ENCODE measurements around the gene ATL2. TPM values are rescaled to one million over a fixed set of nuclear protein-coding genes. Genes with fewer than 3 reads are reported as not detected.

Gene ATL2
- total RNA-seq, 1 donor from 2014 or later, result 72.9 TPM

DNA sequence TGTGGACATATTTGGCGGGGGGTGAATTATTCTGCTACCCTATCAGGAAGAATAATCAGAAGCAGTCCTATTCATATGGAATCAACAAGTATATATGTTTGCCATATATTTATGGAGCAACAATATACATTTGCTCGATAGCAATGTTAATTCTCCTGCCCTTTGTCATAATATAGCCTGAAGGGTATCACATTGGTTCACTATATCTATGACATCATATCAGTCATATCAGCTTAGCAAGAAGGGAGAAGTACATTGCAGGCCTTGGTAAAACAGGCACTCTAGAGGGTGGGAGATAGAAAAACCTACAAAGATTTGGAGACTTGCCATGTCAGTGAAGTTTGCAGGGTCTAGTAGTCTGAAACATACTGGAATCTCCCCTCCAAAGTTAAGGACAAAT lies 128.4 kb downstream of the ATL2 start:
- Mint-ChIP-seq H3K27ac (ENCODE audit: unreplicated experiment) (no peak overlapping the region), H3K36me3 (ENCODE audit: low read depth) (no peaks in the 10 kb centered on the region), H3K4me3 (no peak overlapping the region), H3K27me3 (ENCODE audit: low read depth) (no peaks in the 10 kb centered on the region), H3K9me3 (peaks cover 4% of the 10 kb centered on the region), H3K4me1 (peaks cover 5% of the 10 kb centered on the region)
- no peak for DNase-seq (ENCODE audit: low read depth, low spot score)
- TF ChIP-seq, protein P1, sequence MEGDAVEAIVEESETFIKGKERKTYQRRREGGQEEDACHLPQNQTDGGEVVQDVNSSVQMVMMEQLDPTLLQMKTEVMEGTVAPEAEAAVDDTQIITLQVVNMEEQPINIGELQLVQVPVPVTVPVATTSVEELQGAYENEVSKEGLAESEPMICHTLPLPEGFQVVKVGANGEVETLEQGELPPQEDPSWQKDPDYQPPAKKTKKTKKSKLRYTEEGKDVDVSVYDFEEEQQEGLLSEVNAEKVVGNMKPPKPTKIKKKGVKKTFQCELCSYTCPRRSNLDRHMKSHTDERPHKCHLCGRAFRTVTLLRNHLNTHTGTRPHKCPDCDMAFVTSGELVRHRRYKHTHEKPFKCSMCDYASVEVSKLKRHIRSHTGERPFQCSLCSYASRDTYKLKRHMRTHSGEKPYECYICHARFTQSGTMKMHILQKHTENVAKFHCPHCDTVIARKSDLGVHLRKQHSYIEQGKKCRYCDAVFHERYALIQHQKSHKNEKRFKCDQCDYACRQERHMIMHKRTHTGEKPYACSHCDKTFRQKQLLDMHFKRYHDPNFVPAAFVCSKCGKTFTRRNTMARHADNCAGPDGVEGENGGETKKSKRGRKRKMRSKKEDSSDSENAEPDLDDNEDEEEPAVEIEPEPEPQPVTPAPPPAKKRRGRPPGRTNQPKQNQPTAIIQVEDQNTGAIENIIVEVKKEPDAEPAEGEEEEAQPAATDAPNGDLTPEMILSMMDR (conservative IDR thresholded peaks at IDR 0.05), result no peak

DNA sequence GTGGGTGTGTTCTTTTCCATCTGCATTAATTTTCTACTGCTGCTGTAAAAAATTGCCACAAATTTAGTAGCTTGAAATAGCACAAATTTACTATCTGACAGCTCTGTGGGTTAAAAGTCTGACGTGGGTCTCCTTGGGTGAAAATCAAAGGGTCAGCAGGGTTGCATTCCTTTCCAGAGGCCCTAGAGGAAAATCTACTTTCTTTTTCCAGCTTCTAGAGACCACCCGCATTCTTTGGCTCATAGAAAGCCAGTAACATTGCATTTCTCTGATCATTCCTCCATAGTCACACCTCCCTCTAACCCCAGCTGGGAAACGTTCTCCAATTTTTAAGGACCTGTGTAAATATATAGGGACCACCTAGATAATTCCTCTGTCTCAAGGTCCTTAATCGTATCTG lies 128.8 kb downstream of the ATL2 start:
- H3K4me1 Mint-ChIP-seq, result peaks cover 5% of the 10 kb centered on the region
- no peak overlapping the region for H3K27ac Mint-ChIP-seq (ENCODE audit: unreplicated experiment)

DNA sequence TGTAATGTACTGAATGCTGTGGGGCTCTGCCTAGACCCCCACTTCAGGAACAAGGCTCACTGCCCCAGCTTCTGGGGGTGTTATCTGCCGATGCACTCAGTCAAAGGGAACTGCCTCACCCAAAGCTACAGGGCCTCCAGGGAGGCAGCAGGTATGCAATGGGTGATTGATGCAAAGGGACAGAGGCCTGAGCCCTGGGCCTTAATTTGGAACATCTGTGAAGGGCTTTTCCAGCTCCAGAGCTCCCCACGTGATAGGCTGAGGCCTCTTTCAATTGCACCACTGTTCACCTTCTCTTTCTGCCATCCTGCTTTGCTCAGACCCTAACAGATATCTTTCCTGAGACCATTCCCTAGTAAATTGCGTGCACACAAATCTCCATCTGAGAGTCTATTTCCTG lies 131.0 kb downstream of the ATL2 start:
- TF ChIP-seq, protein P1 (conservative IDR thresholded peaks at IDR 0.05), result no peak
- peaks cover 5% of the 10 kb centered on the region for H3K4me1 Mint-ChIP-seq
- H3K27me3 Mint-ChIP-seq (ENCODE audit: low read depth), result no peaks in the 10 kb centered on the region
- no peak overlapping the region for H3K27ac Mint-ChIP-seq (ENCODE audit: unreplicated experiment)
- no peaks in the 10 kb centered on the region for H3K36me3 Mint-ChIP-seq (ENCODE audit: low read depth)
- no peak overlapping the region for H3K4me3 Mint-ChIP-seq
- DNase-seq (ENCODE audit: low read depth, low spot score), result no peak
- peaks cover 4% of the 10 kb centered on the region for H3K9me3 Mint-ChIP-seq

More for the DNA sequence above, 128.8 kb downstream of the ATL2 start:
- DNase-seq (ENCODE audit: low read depth, low spot score), result no peak
- Mint-ChIP-seq H3K27me3 (ENCODE audit: low read depth) (no peaks in the 10 kb centered on the region), H3K36me3 (ENCODE audit: low read depth) (no peaks in the 10 kb centered on the region), H3K9me3 (peaks cover 4% of the 10 kb centered on the region), H3K4me3 (no peak overlapping the region)
- TF ChIP-seq, protein P1 (conservative IDR thresholded peaks at IDR 0.05), result no peak

DNA sequence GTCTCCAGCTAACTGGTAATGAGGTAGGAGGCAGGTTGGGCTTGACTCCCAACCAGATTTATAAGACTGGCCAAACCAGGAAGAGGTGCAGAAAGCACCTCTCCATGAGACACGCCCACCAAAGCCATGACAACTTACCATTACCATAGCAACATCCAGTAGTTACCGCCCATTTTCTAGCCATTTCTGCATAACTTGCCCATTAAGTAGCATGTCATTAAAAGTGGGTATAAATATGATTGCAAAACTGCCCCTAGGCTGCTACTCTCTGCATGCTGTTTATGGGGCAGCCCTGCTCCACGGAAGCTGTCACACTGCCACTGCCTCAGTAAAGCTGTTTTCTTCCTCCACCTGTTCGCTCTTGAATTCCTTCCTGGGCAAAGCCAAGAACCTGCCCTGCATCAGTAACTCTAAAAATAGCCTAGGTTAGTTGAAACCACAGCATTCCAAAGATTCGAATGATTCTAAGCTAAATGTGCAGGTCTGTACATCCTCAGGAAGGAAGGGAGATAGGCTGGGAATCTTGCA lies 131.9 kb downstream of the ATL2 start:
- no peaks in the 10 kb centered on the region for H3K36me3 Mint-ChIP-seq (ENCODE audit: low read depth)
- no peak for DNase-seq (ENCODE audit: low read depth, low spot score)

DNA sequence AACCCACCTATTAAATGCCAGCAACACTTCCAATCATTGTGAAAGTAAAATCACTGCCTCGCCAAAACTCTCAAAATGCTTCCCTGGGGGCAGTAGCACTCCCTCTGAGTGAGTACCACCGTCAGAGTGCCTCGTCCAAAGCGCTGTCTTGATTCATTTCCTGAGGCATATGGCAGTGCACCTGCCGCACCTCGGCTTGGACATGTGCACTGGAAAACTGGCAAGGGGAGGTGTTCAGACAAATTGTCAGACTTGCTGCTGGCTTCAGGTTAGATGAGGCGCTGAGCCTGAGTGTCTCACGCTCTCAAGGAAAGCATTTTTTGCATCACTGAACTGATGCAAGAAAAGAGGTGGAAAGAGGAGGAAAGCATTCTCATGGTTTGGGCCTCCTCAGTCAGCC lies 132.8 kb downstream of the ATL2 start:
- H3K4me3 Mint-ChIP-seq, result no peak overlapping the region
- no peaks in the 10 kb centered on the region for H3K36me3 Mint-ChIP-seq (ENCODE audit: low read depth)
- no peak overlapping the region for H3K27ac Mint-ChIP-seq (ENCODE audit: unreplicated experiment)
- no peak for DNase-seq (ENCODE audit: low read depth, low spot score)
- H3K4me1 Mint-ChIP-seq, result peaks cover 5% of the 10 kb centered on the region
- no peaks in the 10 kb centered on the region for H3K27me3 Mint-ChIP-seq (ENCODE audit: low read depth)
- no peaks in the 10 kb centered on the region for H3K9me3 Mint-ChIP-seq
- TF ChIP-seq, protein P1 (conservative IDR thresholded peaks at IDR 0.05), result no peak

More for the DNA sequence above, 131.9 kb downstream of the ATL2 start:
- TF ChIP-seq, protein P1 (conservative IDR thresholded peaks at IDR 0.05), result no peak
- Mint-ChIP-seq H3K4me3 (no peak overlapping the region), H3K27me3 (ENCODE audit: low read depth) (no peaks in the 10 kb centered on the region), H3K27ac (ENCODE audit: unreplicated experiment) (no peak overlapping the region), H3K9me3 (peaks cover 3% of the 10 kb centered on the region), H3K4me1 (peaks cover 5% of the 10 kb centered on the region)

Other genes starting within 250 kb of the ATL2 start
- 79.9 and 80.8 TPM in 2 replicates for gene HNRNPLL, start 225.7 kb upstream of the ATL2 start, total RNA-seq